ELF-1 (cell line): ENCODE data around the gene VPS25.

Experiments
- DNase-seq: peaks from one replicate; pipeline ENCODE4 v3.0.0-alpha.2; 2016; ENCODE audit warnings: low read depth, low spot score

VPS25 gene

DNA sequence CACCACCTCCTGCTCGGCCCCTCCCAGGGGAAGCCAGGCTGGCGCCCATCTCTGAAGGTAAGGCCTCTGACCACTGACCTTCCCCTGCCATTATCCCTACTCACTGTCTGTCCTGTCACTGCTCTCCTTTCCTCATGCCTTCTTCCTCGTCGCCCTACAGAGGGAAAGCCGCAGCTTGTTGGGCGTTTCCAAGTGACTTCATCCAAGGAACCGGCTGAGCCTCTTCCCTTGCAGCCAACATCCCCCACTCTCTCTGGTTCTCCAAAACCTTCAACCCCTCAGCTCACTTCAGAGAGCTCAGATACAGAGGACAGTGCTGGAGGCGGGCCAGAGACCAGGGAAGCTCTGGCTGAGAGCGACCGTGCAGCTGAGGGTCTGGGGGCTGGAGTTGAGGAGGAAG lies 22.2 kb downstream of the VPS25 start:
- DNase-seq = no peak

DNA sequence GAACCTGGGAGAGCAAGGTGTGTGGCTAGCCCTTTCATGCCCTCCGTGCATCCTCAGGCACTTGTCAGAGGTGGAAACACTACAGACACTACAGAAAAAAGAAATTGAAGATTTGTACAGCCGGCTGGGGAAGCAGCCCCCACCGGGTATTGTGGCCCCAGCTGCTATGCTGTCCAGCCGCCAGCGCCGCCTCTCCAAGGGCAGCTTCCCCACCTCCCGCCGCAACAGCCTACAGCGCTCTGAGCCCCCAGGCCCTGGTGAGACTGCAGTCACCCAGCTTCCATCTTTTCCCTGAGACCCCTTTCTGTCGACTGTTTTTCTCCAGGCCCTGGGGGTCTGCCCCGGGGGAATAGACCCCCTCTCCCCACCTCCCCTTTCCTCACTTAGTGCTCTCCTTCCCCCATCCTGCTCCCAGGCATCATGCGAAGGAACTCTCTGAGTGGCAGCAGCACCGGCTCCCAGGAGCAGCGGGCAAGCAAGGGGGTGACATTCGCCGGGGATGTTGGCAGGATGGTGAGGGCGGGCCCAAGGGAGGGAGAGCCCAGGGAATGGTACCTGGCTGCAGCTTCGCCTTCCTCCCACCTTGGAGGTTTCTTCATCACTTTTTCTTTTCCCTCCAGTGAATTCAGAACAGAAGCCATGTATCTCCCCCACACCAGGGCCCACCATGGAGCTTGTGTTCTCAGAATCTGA lies 23.0 kb downstream of the VPS25 start:
- no peak for DNase-seq

DNA sequence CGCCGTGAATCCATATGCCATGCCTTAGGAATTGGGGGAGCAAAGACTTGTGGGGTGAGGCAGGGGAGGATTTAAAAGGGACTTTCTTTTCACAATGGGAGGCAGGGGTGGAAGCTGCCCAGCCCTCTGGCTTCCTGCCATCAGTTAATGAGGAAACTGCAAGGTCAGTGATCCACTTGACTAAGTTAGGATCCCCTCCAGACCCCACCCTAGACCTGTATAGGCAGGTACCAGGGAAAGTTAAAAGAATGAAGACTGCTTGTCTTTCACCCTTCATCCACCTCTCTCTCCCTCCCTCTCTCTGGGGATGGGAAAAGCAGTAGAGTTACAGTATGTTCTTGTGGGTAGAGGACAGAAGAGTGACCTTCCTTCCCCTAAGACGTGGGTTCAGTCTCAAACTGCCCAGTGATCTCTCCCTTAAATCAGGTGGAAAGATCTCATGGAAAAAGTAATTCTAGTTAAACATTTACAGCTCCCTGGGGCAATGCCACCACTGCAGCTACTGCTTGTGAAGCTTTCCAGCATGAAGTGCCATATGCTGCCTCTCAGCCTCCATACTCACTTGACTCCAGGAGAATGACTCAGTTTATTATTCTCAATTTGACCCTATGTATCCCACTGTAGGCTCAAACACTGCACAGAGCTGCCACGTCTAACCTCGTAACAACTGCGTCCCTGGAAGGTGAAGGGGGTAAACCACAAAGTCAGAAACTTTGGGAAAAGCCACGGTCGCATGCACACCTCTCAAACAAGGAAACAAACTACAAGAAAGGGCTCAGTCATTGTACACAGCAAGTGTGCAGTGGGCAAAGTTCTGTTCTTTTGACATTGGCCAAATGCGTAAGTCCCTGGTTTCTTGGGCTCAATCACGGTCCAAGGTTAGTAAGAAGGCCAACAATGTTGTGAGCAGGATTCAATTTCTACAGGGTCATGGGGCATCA lies 24.1 kb downstream of the VPS25 start:
- no peak for DNase-seq

DNA sequence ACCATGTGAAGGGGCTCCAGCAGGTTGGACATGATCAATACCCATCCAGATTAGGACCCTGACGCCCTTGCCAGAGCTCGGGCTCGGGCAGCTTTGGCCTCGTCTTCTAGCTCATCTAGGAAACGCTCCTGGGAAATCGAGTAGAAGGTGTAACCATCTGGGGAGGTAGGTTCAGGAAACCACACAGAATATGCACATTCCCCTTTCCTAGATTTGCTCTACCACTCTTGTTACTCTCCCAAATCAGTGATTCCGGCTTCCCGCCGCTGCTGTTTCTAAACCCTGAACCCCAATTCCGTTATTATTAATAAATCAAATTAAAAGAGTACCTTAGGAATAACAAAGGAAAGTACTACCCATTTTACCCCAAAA lies 24.7 kb downstream of the VPS25 start:
- no peak for DNase-seq

DNA sequence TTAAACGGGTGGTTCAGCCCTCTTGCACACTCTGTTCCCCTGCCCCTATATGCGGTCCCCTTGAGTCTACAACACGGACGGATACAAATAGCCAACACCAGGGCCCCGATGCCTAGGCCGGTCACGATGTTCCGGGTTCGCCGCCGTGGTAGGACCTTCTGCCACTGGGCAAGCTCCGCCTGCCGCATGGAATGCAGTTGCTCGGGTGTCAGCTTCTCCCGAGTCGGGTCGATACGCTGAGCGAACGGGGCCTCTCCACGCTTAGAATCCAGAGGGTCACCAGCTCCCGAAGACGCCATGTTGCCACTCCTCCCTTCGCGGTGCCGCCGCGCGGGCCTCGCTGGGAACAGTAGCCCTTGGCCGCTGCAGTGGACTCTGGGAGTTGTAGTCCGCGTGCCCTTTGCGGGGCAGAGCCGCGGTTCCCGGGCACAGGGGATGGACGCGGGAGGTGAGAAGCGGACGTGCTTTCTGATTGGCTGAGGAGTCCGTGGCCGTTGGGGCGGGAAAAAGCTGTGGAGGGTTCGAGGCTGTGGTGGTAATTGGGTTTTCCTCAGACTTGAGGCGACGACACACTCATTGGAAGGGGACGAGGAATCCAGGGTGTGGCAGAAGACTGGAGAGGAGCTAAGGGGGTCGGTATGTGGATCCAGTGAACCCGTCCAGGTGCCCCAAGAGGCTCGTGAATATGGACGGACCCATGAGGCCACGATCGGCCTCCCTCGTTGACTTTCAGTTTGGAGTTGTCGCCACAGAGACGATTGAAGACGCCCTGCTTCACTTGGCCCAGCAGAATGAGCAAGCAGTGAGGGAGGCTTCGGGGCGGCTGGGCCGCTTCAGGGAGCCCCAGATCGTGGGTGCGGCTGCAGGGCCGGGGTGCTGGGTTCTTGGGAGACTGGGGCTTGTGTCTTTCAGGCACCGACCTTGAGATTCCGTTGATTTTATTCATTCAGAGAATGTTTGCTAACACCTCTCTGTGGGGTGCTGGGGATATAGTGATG lies 25.4 kb downstream of the VPS25 start, which contains the start of the genes CNTD1 and COA3:
CNTD1 (plus strand) TSS at position 479 of the 998 bp plus-strand sequence; CDS start at position 686, 207 bp downstream.
COA3 (minus strand) TSS at position 322 of the 998 bp plus-strand sequence; CDS start at position 299, 23 bp downstream.
- peak; percentile 89 for DNase-seq

DNA sequence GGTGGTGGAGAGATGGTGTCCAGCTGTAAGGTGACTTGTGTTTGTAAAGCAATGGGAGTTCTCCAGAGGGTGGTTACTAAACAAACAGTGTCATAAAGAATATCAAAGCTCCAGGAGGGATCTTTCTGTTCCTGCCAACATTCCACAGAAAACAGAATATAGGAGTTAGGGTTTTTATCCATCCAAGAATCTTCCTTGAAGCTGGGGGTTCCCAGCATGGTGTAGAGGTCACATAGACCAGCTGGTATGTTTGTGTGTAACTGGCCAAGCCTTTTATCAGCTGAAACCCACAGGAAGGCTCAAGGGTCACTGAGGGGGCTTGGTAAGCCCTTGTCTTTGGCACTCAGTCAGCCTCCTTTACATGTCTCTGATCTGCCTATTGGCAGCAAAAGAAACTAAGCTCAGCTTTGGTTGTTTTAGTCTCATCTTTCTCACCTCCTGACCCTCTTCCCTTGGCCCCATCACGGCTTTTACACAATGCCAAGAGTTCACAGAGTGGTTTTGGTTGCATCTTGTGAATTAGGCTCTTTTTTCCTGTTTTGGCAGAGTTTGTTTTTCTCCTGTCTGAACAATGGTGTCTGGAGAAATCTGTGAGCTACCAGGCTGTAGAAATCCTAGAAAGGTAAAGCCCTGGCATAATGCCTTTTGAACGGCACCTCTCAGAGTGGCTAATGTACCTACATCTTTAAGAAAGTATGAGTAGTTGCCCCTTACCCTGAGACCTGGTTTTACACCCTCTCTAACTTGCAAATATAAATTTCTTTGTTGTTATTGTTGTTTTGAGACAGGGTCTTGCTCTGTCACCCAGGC lies 30.0 kb downstream of the VPS25 start:
- no peak for DNase-seq

DNA sequence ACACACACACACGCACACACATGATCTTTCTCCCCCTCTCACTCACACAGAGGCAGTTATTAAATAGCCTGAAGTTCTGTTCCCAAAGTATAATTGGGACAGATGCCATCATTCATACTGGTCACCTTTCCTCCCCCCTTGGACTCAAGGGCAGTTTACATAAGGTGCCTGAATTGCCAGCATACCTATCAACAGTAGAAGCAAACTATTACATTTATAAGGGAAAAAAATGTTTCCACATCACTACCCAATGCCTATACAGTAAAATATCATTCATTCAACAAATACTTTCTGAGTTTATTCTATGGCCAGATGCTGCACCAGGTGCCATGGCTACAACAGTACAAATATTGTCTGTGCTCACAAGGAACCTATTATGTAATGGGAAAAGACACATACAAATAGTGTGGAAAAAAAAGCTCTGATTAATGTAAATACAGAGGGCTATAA lies 31.7 kb downstream of the VPS25 start:
- no peak for DNase-seq

DNA sequence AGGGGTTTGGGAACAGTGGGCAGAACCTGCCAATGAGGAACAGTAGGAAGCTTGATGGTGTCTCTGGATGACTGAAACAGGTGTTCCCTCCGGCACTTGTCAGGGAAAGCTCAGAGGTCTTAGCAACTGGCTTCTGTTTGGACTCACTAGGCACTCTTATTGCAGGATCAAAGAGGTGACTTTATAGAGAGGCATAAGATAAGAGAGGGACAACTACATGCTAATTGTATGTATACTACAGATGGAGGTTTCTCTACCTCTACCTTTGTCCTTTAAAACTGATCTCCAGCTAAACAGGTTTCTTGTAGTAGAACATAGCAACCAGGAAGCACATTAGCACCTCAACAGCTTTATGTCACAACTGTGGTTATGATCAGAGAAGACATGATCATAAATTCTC lies 33.0 kb downstream of the VPS25 start:
- no peak for DNase-seq

DNA sequence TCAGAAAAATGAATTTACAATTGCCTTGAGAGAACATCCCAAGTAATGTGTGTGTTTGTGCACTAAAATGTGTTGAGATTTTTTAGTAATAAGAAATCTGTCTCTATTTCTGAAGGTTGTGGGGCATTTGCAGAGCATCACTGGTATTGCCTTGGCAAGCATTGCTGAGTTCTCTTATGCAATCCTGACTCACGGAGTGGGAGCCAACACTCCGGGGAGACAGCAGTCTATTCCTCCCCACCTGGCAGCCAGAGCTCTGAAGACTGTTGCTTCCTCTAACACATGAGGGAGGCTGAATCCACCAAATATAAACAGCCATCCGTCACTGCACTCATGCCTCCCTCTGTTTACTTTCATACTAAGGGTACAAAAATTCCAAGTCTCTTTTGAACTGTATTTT lies 36.0 kb downstream of the VPS25 start:
- DNase-seq = no peak

DNA sequence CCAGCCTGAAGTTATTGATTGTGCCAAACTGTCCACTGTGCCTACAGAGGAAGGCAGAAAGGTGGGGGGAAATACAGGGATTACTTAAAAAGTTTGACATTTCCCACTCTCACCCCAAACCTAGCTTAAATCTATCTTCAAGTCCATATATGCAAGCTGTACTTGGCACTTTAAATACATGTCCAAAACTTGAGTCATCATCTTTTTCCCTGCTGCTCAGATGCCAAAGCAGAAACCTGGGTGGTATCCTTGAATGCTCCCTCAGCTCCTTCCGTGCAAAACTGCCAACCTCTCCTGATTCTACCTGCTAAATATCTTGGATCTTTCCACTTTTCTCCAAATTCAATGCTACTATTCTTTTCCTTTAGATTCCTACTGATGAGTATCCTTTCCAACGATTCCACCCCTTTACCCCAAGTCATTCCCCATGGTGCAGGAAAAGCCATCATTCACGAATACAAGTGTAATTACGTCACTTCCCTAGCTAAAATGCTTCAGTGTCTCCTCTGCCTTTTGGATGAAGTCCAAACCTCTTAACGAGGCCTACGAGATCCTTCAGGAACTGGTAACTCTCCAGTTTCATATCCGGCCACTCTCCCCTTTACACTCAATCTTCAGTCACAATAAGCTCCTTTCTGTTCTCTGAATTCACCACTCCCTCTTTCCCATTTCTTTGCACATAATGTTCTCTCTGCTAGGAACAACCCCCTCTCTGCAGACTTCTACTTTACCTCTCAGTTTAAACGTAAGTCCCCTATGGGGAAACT lies 41.6 kb downstream of the VPS25 start:
- no peak for DNase-seq

DNA sequence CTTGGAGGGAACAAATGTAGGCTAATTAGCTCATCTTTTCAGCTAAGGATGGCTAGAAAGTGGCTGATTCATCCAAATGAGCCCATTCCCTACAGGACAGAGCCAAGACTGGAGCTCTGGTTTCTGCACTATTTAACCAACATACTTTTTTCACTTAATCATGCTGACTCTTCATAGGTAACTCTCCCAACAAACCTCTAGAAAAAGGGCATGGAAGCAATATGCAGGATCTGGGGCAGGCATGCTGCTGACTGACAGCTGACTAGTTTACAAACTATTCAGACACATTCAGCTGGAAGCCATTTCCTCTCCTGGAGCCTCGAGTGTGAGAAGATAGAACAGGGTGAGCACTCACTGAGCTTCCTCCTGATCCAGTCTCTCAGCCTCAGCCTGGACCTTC lies 44.6 kb downstream of the VPS25 start:
- no peak for DNase-seq

DNA sequence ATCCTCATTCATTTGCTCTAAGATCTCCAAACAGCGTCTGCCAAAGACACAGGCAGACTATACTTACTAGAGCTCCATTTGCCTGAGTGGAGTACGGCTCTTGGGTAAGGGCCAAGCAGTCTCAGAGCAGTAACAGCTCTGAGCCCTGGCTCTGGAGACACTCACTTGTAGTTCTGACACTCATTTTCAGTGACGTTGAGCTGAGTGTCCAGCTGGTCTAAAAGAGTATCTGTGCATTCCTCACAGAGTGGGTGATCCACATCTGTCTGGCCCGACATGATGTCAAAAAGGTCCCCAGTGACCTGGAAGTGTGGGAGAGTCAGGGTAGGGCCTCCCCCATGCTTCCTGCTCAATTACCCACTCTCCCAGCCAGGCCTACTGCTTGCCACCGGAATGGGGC lies 45.1 kb downstream of the VPS25 start:
- no peak for DNase-seq

DNA sequence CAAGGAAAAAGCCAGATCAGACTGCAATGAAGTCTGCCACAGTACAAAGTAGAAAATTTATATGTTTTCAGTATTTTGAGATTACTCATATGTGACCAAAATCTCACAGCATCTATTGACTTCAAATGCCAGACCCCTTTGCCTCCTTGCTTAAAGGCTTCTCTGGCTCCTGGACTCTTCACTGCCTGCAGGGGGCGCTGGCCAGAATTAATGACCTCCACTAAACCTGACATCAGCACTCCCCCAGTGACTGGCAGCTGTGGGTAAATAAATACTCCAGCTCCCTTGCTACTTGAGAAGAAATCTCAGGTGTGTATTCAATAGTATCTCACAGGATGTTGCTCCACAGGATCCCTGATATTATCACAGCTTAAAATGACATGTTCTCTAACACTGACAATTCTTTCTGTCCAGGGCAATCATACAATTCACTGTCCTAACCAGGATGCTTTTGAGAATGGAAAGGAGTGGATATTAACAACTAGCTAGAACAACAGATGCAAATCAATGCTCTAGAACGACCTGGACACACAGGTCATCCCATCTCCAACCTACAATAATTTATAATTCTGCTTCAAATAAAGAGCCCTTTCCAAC lies 46.8 kb downstream of the VPS25 start:
- peak; percentile 79 for DNase-seq

DNA sequence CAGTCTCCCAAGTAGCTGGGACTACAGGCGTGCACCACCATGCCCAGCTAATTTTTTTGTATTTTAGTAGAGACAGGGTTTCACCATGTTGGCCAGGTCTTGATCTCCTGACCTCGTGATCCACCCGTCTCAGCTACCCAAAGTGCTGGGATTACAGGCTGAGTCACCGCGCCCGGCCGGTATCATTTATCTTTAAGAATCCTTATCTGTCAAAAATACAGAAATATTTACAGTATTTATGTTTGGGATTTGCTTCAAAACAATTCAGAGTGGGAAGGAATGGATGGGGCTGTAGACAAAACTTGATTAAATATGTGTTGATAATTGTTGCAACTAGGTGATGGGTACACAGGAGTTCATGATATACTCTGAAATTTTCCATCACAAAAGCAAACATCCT lies 47.9 kb downstream of the VPS25 start:
- no peak for DNase-seq

DNA sequence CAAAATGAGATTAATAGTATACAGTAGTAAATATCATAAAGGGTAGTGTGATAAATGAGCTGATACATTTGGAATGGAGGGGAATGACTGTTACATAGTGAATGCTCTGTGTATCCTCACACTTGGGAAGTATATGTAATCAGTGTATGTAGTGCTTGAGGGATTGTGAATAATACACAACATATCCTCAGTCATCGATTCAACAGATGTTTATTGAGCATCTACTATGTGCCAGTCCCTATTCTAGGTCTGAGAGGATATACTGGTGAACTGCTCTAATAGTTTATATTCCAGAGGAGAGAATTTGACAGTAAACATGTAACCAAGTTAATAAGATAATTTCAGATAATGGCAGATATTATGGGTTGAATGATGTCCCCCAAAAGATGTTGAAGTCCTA lies 54.2 kb downstream of the VPS25 start:
- no peak for DNase-seq
